ENCODE results near the gene HIBCH. TPM values are rescaled to one million over a fixed set of nuclear protein-coding genes. Genes with fewer than 3 reads are reported as not detected.
A peak's percentile ranks its signal among the peaks of the same experiment; 100 is the strongest.

Gene HIBCH
- total and polyA plus RNA-seq, 2 of the 4 experiments (the other 2 are of a cell fraction), result 8.8 to 11.9 TPM

DNA sequence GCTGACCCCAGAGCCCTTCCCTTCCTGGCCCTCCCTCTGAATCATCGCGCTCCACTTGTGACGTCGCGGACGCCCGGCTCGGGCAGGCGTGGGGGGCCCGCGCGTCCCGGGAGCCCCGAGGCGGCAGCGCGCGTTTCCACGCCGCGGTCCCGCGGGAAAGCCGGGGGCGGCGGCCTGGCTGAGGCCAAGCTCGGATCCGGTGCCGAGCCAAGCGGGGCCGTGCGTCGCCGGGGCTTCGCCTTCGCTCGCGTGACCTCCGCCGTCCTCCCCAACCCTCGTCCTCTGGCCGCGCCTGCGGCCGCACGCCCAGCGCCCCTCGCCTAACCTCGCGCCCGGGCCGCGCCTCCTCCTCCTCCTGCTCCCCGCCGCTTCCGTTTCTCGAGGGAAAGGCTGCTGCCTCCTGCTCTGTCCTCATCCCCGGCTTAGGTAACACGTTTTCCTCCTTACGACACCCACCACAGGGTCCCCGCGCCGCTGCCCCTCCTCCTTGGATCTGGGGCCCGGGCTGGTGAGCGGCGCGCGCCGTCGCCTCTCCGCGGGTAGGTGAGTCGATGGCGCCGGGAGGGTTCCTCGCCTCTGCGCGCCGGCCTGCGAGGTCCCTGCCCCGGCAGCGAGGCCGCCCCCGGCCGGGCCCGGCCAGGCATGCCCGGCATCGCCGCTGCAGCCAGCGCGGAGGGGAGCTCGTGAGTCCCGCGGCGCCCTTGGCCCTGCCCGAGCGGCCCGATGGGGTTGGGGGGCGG is 24.1 kb upstream of the HIBCH start, which contains the start of gene INPP1:
Gene INPP1, plus strand, starts transcription at position 54 of the 740 bp plus-strand sequence. CDS start 16,514 bp downstream, outside the sequence.
- H3K14ac ChIP-seq (replicated peaks; ENCODE audit: low read depth, low read length), result peak within 1 kb of the TSS; percentile 44
- peak within 1 kb of the TSS; percentile 55 for H3K23ac ChIP-seq (ENCODE audit: low read depth, low read length)
- H3K56ac ChIP-seq (ENCODE audit: extremely low read depth, insufficient read depth, low read length), result peak within 1 kb of the TSS; percentile 61
- H3K9ac ChIP-seq (ENCODE audit: low read depth, low read length), result peak within 1 kb of the TSS; percentile 78
- H2AK5ac ChIP-seq (ENCODE audit: low read depth, low read length), result peak within 1 kb of the TSS; percentile 89
- H4K5ac ChIP-seq (ENCODE audit: low read depth, low read length), result peak within 1 kb of the TSS; percentile 68
- H2BK20ac ChIP-seq (ENCODE audit: low read depth, low read length), result peak within 1 kb of the TSS; percentile 88
- peak within 1 kb of the TSS; percentile 44; the same call in 1 of the 3 replicates for H2BK15ac ChIP-seq (ENCODE audit: low read depth, low read length)
- peak within 1 kb of the TSS; percentile 86 for H3K4me3 ChIP-seq (ENCODE audit: insufficient read depth, low read depth, low read length)
- CTCF ChIA-PET, result interaction anchor here (0.8 to 3.0 kb wide), 7 partner anchors 9 to 90 kb away, joined by 3 to 9 read pairs (median 3); partner anchors contain the start of gene HIBCH
- H3K36me3 ChIP-seq (ENCODE audit: control insufficient read depth, insufficient read depth, low read length), result no peaks in the 10 kb centered on the region
- DNase-seq (peak; percentile 65), ATAC-seq (ENCODE audit: low read depth) (peak; percentile 85)
- no TSS peak for BruUV-seq (replicated peaks)
- peak within 1 kb of the TSS; percentile 86 for H2AK9ac ChIP-seq (replicated peaks; ENCODE audit: low read depth, low read length, poor library complexity)
- H3K9me3 ChIP-seq (ENCODE audit: control insufficient read depth, insufficient read depth, low read length), result no peaks in the 10 kb centered on the region
- H2BK5ac ChIP-seq (ENCODE audit: low read depth, low read length, poor library complexity, severe bottlenecking), result peak within 1 kb of the TSS; percentile 34
- H3K9me1 ChIP-seq (ENCODE audit: insufficient read depth, low read length), result peaks cover 3% of the 10 kb centered on the region; the same call in 1 of the 2 replicates
- 1% methylated on average over 48 of the region's 99 CpGs; no CpG with 5 or more reads in 1 of the 2 experiments for WGBS, 2 experiments (ENCODE audit: extremely low coverage in 2 of 2, insufficient read length in 1 of 2)
- H3K79me1 ChIP-seq (ENCODE audit: low read depth in 1 of 2, low read length in 2 of 2), result peaks cover 0 to 24% of the 10 kb centered on the region in 2 experiments
- peak within 1 kb of the TSS; percentile 77 for H3K27ac ChIP-seq (ENCODE audit: insufficient read depth, low read length)
- POLR2A ChIA-PET (ENCODE audit: unreplicated experiment), result no interaction called here
- H4K8ac ChIP-seq (ENCODE audit: low read depth in 2 of 2, low read length in 2 of 2), result peak within 1 kb of the TSS; percentile 37 to 95
- H3K18ac ChIP-seq (ENCODE audit: low read depth, low read length), result peak within 1 kb of the TSS; percentile 67
- peak within 1 kb of the TSS; percentile 87 for H2BK120ac ChIP-seq (ENCODE audit: low read depth, low read length)
- no peaks in the 10 kb centered on the region for H3K4me1 ChIP-seq (ENCODE audit: control insufficient read depth, insufficient read depth, low read length)
- no peaks in the 10 kb centered on the region for H3K27me3 ChIP-seq (ENCODE audit: control insufficient read depth, insufficient read depth, low read length)
- peak within 1 kb of the TSS; percentile 79 for H3K4me2 ChIP-seq (ENCODE audit: low read depth, low read length)
- in situ Hi-C loops (cut with MboI; ENCODE audit: low sequenced_read_pairs), result no loop called here
- H4K91ac ChIP-seq (ENCODE audit: insufficient read depth, low read depth, low read length), result peak within 1 kb of the TSS; percentile 79
- peak within 1 kb of the TSS; percentile 74 for H3K4ac ChIP-seq (ENCODE audit: low read depth, low read length)
- intact Hi-C loops (cut with micrococcal nuclease), result no loop called here
- dilution Hi-C loops (cut with HindIII; ENCODE audit: low sequenced_read_pairs, unreplicated experiment), result no loop called here
- H2AFZ ChIP-seq (replicated peaks; ENCODE audit: low read length, poor library complexity), result peak within 1 kb of the TSS; percentile 97
- H4K20me1 ChIP-seq (ENCODE audit: insufficient read depth, low read length), result no peaks in the 10 kb centered on the region
- TF ChIP-seq POLR2A (IDR thresholded peaks at IDR 0.05; ENCODE audit: low read depth, low read length) (peak; percentile 26), CHD1 (IDR thresholded peaks at IDR 0.05; ENCODE audit: low read depth, low read length) (no peak), RCOR1 (IDR thresholded peaks at IDR 0.05; ENCODE audit: insufficient replicate concordance, low read length) (no peak), USF2 (IDR thresholded peaks at IDR 0.05; ENCODE audit: low read depth, low read length) (no peak), MAFK (IDR thresholded peaks at IDR 0.05; ENCODE audit: low read depth, low read length) (no peak), MXI1 (IDR thresholded peaks at IDR 0.05; ENCODE audit: borderline replicate concordance, low read depth, low read length) (peak; percentile 20; the same call in 1 of the 2 replicates), ELK1 (IDR thresholded peaks at IDR 0.05; ENCODE audit: borderline replicate concordance, low read depth, low read length) (no peak), SMC3 (IDR thresholded peaks at IDR 0.05; ENCODE audit: low read depth, low read length) (no peak), RAD21 (IDR thresholded peaks at IDR 0.05; ENCODE audit: low read length) (no peak), NFE2L2 (IDR thresholded peaks at IDR 0.05; ENCODE audit: low read depth, low read length) (no peak), FOS (IDR thresholded peaks at IDR 0.05; ENCODE audit: low read depth, low read length) (no peak), RFX5 (IDR thresholded peaks at IDR 0.05; ENCODE audit: low read depth, low read length) (no peak), MAZ (IDR thresholded peaks at IDR 0.05; ENCODE audit: borderline replicate concordance, low read depth, low read length) (peak; percentile 55; the same call in 1 of the 2 replicates), CEBPB (IDR thresholded peaks at IDR 0.05; ENCODE audit: low read depth, low read length) (no peak), BHLHE40 (IDR thresholded peaks at IDR 0.05; ENCODE audit: low read depth, low read length) (peak; percentile 72)
